ENCODE data around the gene COX8A. TPM values are rescaled to one million over a fixed set of nuclear protein-coding genes. Genes with fewer than 3 reads are reported as not detected.
A peak's percentile ranks its signal among the peaks of the same experiment; 100 is the strongest.

The COX8A gene
- total and polyA plus RNA-seq, 2 of the 13 experiments (the other 11 are each of a cell fraction or from before 2014, with no cell fraction given): 202 to 406 TPM

DNA sequence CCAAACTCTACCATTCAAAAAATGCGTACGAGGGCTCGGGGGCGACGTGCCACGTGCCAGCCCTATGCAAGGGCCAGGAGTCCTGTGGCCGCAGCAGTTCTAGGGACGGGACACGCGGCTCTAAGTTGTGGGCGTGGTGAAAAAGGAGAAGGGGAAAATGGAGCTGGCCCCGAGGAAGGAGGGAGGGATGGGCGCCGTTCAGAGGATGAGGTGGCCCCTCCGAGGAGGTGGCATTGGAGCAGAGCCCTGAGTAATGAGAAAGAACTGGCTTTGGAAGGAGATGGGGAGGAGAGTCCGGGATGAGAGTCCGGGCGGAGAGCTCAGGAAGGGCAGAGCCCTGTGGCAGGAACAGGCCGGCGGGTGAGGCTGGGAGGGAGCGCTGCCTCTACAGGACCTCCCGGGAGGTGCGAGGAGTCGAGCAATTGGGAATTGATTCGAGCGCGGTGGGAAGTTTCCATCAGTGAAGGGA, 32.8 kb downstream of the COX8A start (continued):
- no peak for TF ChIP-seq ZNF773 (CRISPR knock-in tag; IDR thresholded peaks at IDR 0.05; ENCODE audit: borderline replicate concordance)
- no peak for TF ChIP-seq RORA (CRISPR knock-in tag; IDR thresholded peaks at IDR 0.05)

DNA sequence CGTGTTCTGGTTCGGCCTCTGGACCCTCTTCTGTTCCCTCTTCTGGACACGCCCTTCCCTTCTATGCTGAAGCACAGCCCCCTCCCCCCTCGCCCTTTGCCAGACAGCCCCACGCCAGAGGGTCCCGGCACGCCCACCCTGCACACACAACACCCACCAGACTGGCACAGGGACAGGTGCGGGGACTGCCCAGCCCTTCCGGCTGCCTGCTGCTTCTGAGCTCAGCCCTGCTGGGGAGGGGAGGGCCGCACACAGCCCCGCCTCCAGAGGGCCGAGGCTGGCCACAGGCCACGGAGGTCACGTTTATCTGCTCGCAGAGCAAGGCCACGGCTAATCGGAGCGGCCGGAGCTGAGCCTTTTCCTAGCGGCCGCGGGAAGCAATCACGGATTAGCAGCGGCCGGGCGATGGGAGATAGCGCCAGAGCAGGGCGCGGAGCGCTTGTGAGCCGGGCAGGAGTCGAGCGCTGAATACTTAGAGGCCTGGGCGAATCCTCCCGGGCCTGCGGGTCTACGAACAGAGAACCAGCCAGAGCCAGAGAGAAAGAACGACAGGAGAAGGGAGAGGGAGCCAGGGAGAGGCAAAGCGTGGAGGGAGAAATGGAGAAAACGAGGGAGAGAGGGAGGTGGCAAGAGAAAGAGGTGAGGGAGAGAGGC, 33.3 kb downstream of the COX8A start:
- Histone ChIP-seq H3K9me3 (ENCODE audit: low read length) (peaks cover 10% of the 10 kb centered on the region; the same call in 1 of the 2 replicates), H3K4me1 (ENCODE audit: insufficient read depth, low read length) (peaks cover 21% of the 10 kb centered on the region), H4K20me1 (ENCODE audit: insufficient read depth, low read length) (peaks cover 4% of the 10 kb centered on the region; the same call in 1 of the 2 replicates), H3K9ac (ENCODE audit: insufficient read depth, low read depth, low read length) (peak overlapping the region; percentile 36; the same call in 1 of the 2 replicates), H3K79me2 (ENCODE audit: insufficient read depth, low read length) (no peaks in the 10 kb centered on the region), H3K4me3 (replicated peaks in 1 of 3; ENCODE audit: insufficient read depth in 1 of 3, low read depth in 2 of 3, low read length in 3 of 3) (peak overlapping the region; percentile 19 to 70 (median 60); a peak in 5 of 6 replicates), H3K4me2 (ENCODE audit: low read depth, low read length) (peak overlapping the region; percentile 85), H2AFZ (ENCODE audit: low read length) (no peak overlapping the region), H3K36me3 (replicated peaks in 1 of 2; ENCODE audit: control insufficient read depth in 1 of 2, insufficient read depth in 2 of 2, low read length in 2 of 2) (no peaks in the 10 kb centered on the region), H3K27me3 (ENCODE audit: control insufficient read depth in 1 of 2, insufficient read depth in 2 of 2, low read length in 2 of 2) (no peaks in the 10 kb centered on the region), H3K27ac (ENCODE audit: extremely low read length, insufficient read depth, low read length) (no peak overlapping the region)
- DNase-seq (ENCODE audit: low spot score): peak; percentile 89
- peak; percentile 90 for ATAC-seq
- 2% methylated on average over 26 of the region's 40 CpGs for WGBS (ENCODE audit: low lambda C conversion rate)
- in situ Hi-C loops (cut with HindIII; ENCODE audit: extremely low pct_ligation_motif_present, low pct_unique_long_range_greater_than_20kb): no loop called here
- ChIA-PET POLR2A (interaction anchor here (0.6 to 1.6 kb wide), 15 partner anchors 8 to 1668 kb away, joined by 3 to 5 read pairs (median 3); partner anchors contain the start of genes COX8A, NUDT22, RTN3 and TRPT1), CTCF (ENCODE audit: low intra/inter-chr PET ratio, low total read pairs) (no interaction called here)
- intact Hi-C loops (cut with micrococcal nuclease; ENCODE audit: unreplicated experiment): loop anchor here (1.0 kb wide), 1 partner anchor 33 kb away; the partner anchor contains the start of gene COX8A
- no TSS peak for BruUV-seq (replicated peaks)
- FAIRE-seq: peak; percentile 54
- TF ChIP-seq, protein P1, sequence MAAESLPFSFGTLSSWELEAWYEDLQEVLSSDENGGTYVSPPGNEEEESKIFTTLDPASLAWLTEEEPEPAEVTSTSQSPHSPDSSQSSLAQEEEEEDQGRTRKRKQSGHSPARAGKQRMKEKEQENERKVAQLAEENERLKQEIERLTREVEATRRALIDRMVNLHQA (CRISPR knock-in tag; IDR thresholded peaks at IDR 0.05): no peak
- TF ChIP-seq KDM5B (CRISPR knock-in tag; IDR thresholded peaks at IDR 0.05; ENCODE audit: borderline replicate concordance) (no peak; the same call in 1 of the 2 replicates), NR1H2 (CRISPR knock-in tag; IDR thresholded peaks at IDR 0.05; ENCODE audit: borderline replicate concordance, low read depth) (no peak), SRSF9 (IDR thresholded peaks at IDR 0.05; ENCODE audit: borderline replicate concordance, insufficient read depth, low read depth, low read length, poor library complexity, severe bottlenecking) (no peak), PAWR (CRISPR knock-in tag; IDR thresholded peaks at IDR 0.05; ENCODE audit: borderline replicate concordance) (no peak), CBX1 (IDR thresholded peaks at IDR 0.05; ENCODE audit: low read depth) (no peak), ZNF768 (CRISPR knock-in tag; IDR thresholded peaks at IDR 0.05) (peak; percentile 90), NR2F6 (IDR thresholded peaks at IDR 0.05) (peak; percentile 89), NR2F6 (CRISPR knock-in tag; IDR thresholded peaks at IDR 0.05) (peak; percentile 97), RNF2 (conservative IDR thresholded peaks at IDR 0.05; ENCODE audit: low read depth) (peak; percentile 42; the same call in 1 of the 2 replicates), DPF2 (CRISPR knock-in tag; IDR thresholded peaks at IDR 0.05; ENCODE audit: borderline replicate concordance, low read depth) (no peak), SRSF1 (optimal IDR thresholded peaks at IDR 0.05; ENCODE audit: low read depth, low read length) (peak; percentile 31), ADNP (CRISPR knock-in tag; IDR thresholded peaks at IDR 0.05) (no peak; the same call in 1 of the 2 replicates), ZNF773 (CRISPR knock-in tag; IDR thresholded peaks at IDR 0.05; ENCODE audit: borderline replicate concordance) (0 out of 2 replicates have a peak, but pooled peaks have one; percentile 23), ZNF337 (CRISPR knock-in tag; IDR thresholded peaks at IDR 0.05; ENCODE audit: borderline replicate concordance, low read depth) (no peak), HMG20A (CRISPR knock-in tag; IDR thresholded peaks at IDR 0.05; ENCODE audit: borderline replicate concordance) (peak; percentile 62; the same call in 1 of the 2 replicates), HIVEP1 (CRISPR knock-in tag; IDR thresholded peaks at IDR 0.05) (no peak), ETV5 (CRISPR knock-in tag; IDR thresholded peaks at IDR 0.05; ENCODE audit: borderline replicate concordance) (peak; percentile 74; the same call in 1 of the 2 replicates)
- TF ChIP-seq, protein P2, sequence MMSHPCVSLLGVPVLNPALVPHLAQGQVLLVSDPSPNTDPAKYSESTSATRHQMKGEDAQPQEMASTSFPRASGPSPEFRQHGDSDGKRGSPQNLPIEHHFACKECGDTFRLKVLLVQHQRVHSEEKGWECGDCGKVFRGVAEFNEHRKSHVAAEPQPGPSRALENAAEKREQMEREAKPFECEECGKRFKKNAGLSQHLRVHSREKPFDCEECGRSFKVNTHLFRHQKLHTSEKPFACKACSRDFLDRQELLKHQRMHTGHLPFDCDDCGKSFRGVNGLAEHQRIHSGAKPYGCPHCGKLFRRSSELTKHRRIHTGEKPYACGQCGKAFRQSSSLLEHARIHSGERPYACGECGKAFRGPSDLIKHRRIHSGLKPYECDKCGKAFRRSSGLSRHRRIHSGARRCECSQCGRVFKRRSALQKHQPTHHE (CRISPR knock-in tag; IDR thresholded peaks at IDR 0.05; ENCODE audit: borderline replicate concordance): peak; percentile 41; the same call in 1 of the 2 replicates

All from HepG2 (cell line).